HepG2 (cell line): Measurements from ENCODE around the gene RAB14.

Source experiments
- CBX1 ChIP-seq: IDR thresholded peaks from one replicate; pipeline ENCODE4 v1.6.1; 2016; ENCODE audit warnings: antibody characterized with exemption, low read depth
- HNRNPH1 ChIP-seq: fragments of 200-400 bp; formaldehyde crosslinking; optimal IDR thresholded peaks from 2 replicates; pipeline ENCODE3; 2017; ENCODE audit warnings: mild to moderate bottlenecking, low read depth, low read length
- MAZ ChIP-seq, 2 experiments: sonication (generic) in 1 of 2; formaldehyde crosslinking in 1 of 2; IDR thresholded peaks; 2 replicates each; pipeline versions ENCODE4 v1.5.0 to v1.6.1; 2012 to 2020; ENCODE audit warnings: low read depth in 2 of 2, mild to moderate bottlenecking in 2 of 2, borderline replicate concordance in 1 of 2, improper control_type of control experiment in 1 of 2, low read length in 1 of 2, missing genetic modification reagents in 1 of 2, moderate library complexity in 1 of 2
- NCOA1 ChIP-seq: sonication (generic); formaldehyde crosslinking; IDR thresholded peaks from 2 replicates; pipeline ENCODE4 v1.9.0; 2021; ENCODE audit warnings: missing genetic modification reagents
- NFYB ChIP-seq: sonication (generic); formaldehyde crosslinking; IDR thresholded peaks from 2 replicates; pipeline ENCODE4 v1.4.0; 2020; ENCODE audit warnings: missing genetic modification reagents
- PLRG1 ChIP-seq: fragments of 450-650 bp; conservative IDR thresholded peaks from 2 replicates; pipeline ENCODE4 v1.6.1; 2016
- POLR2AphosphoS5 ChIP-seq: IDR thresholded peaks from 2 replicates; pipeline ENCODE4 v1.6.1; 2012; ENCODE audit warnings: low read depth, low read length
- SMAD9 ChIP-seq: sonication (generic); formaldehyde crosslinking; IDR thresholded peaks from 2 replicates; pipeline ENCODE4 v1.5.1; 2020; ENCODE audit warnings: mild to moderate bottlenecking, missing genetic modification reagents
- TF ChIP-seq, protein P1 (sequence below): sonication (generic); formaldehyde crosslinking; IDR thresholded peaks from 2 replicates; pipeline ENCODE4 v1.5.0; 2020; ENCODE audit warnings: mild to moderate bottlenecking, missing genetic modification reagents, moderate library complexity

GRCh38 chr9:121196389-121196788 lies 5.3 kb downstream of the RAB14 start:
- TF ChIP-seq CBX1 (no peak), HNRNPH1 (no peak), POLR2AphosphoS5 (no peak), NFYB (no peak), SMAD9 (no peak), NCOA1 (CRISPR knock-in tag) (no peak), PLRG1 (no peak), MAZ (IDR thresholded peaks at IDR 0.05; ENCODE audit: borderline replicate concordance, low read depth, low read length) (no peak), MAZ (CRISPR knock-in tag; IDR thresholded peaks at IDR 0.05; ENCODE audit: low read depth) (no peak)
- TF ChIP-seq, protein P1, sequence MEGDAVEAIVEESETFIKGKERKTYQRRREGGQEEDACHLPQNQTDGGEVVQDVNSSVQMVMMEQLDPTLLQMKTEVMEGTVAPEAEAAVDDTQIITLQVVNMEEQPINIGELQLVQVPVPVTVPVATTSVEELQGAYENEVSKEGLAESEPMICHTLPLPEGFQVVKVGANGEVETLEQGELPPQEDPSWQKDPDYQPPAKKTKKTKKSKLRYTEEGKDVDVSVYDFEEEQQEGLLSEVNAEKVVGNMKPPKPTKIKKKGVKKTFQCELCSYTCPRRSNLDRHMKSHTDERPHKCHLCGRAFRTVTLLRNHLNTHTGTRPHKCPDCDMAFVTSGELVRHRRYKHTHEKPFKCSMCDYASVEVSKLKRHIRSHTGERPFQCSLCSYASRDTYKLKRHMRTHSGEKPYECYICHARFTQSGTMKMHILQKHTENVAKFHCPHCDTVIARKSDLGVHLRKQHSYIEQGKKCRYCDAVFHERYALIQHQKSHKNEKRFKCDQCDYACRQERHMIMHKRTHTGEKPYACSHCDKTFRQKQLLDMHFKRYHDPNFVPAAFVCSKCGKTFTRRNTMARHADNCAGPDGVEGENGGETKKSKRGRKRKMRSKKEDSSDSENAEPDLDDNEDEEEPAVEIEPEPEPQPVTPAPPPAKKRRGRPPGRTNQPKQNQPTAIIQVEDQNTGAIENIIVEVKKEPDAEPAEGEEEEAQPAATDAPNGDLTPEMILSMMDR (CRISPR knock-in tag): no peak
